Rectal smooth muscle tissue (tissue), 1 donor: ENCODE measurements around the gene CORIN.

Experiments
- H3K27ac ChIP-seq: one replicate; pipeline ENCODE4 v1.7.0; 2013; ENCODE audit warnings: low read depth, low read length, inconsistent platforms
- H3K27me3 ChIP-seq: one replicate; pipeline ENCODE4 v1.7.0; 2013; ENCODE audit warnings: low read length; ENCODE audit not compliant: control insufficient read depth, insufficient read depth
- H3K36me3 ChIP-seq: one replicate; pipeline ENCODE4 v1.7.0; 2013; ENCODE audit warnings: low read length; ENCODE audit not compliant: control insufficient read depth, insufficient read depth
- H3K4me1 ChIP-seq: one replicate; pipeline ENCODE4 v1.7.0; 2013; ENCODE audit warnings: low read length; ENCODE audit not compliant: control insufficient read depth, insufficient read depth
- H3K4me3 ChIP-seq: one replicate; pipeline ENCODE4 v1.7.0; 2013; ENCODE audit warnings: low read length
- H3K9ac ChIP-seq: one replicate; pipeline ENCODE4 v1.7.0; 2013; ENCODE audit warnings: low read length

Gene CORIN

GRCh38 chr4:47855350-47855749, 17.5 kb upstream of the CORIN start:
- no peaks in the 10 kb centered on the region for H3K27me3 ChIP-seq
- H3K4me1 ChIP-seq, result no peaks in the 10 kb centered on the region
- no peak overlapping the region for H3K27ac ChIP-seq
- H3K9ac ChIP-seq, result no peak overlapping the region
- no peak overlapping the region for H3K4me3 ChIP-seq
- H3K36me3 ChIP-seq, result no peaks in the 10 kb centered on the region

DNA sequence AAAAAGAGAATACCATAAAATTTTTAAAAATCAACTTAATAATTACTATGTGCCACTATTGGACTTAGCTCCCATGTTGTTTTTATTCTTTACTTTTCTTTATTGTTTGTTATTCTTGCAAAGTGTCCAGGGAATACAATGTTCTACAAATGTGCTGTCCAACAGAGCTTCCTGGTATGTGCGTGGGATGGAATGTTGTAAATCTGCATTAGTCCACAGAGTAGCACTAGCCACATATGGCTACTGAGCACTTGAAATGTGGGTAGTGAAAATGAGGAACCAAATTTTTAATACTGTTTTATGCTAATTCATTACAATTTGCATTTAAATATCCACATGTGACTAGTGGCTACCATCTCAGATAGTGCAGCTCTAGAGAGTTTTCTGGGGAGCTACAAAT, 14.3 kb upstream of the CORIN start:
- no peaks in the 10 kb centered on the region for H3K36me3 ChIP-seq
- H3K9ac ChIP-seq, result no peak overlapping the region
- H3K4me3 ChIP-seq, result no peak overlapping the region
- H3K27me3 ChIP-seq, result no peaks in the 10 kb centered on the region
- no peak overlapping the region for H3K27ac ChIP-seq
- no peaks in the 10 kb centered on the region for H3K4me1 ChIP-seq

DNA sequence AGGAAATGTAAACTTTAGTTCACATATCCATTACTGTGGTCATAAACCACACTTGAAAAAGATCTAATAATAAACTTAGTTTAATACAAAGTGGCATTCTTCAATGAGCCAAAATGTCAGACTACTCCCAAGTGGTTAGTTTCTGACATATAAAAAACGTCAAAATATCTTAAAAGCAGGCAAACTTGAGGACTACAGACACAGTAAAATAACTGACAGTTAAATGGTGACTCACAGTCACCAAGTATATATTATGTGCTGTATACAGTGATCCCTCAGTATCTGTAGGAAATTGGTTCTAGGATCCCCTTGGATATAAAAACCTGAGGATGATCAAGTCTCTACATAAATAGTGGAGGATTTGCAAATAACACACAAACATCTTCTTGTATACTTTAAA, 11.6 kb upstream of the CORIN start:
- no peak overlapping the region for H3K27ac ChIP-seq
- no peak overlapping the region for H3K4me3 ChIP-seq
- no peaks in the 10 kb centered on the region for H3K36me3 ChIP-seq
- H3K27me3 ChIP-seq, result no peaks in the 10 kb centered on the region
- no peaks in the 10 kb centered on the region for H3K4me1 ChIP-seq
- H3K9ac ChIP-seq, result no peak overlapping the region

GRCh38 chr4:47848041-47848440, 10.2 kb upstream of the CORIN start:
- no peaks in the 10 kb centered on the region for H3K4me1 ChIP-seq
- no peaks in the 10 kb centered on the region for H3K27me3 ChIP-seq
- peaks cover 3% of the 10 kb centered on the region for H3K36me3 ChIP-seq
- no peak overlapping the region for H3K9ac ChIP-seq
- H3K4me3 ChIP-seq, result no peak overlapping the region
- no peak overlapping the region for H3K27ac ChIP-seq

DNA sequence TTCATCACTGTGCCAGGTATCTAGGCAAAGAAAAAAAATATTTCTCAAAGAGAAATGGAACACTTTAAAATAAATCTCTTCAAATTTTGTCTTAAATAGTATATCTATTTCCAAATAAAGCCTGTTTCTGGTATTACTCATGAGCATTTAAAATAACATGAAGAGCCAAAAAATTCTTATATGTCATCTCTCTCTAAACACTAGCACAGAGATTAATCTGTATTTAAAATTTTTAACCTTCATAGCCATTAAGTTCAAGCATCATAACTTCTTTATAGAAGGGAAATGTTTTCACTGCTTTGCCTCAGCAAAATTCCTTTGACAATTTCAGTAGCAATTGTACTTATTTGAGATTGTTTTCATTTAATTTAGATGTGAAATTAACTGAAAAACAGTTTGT, 5.1 kb upstream of the CORIN start:
- no peak overlapping the region for H3K27ac ChIP-seq
- no peak overlapping the region for H3K9ac ChIP-seq
- H3K27me3 ChIP-seq, result no peaks in the 10 kb centered on the region
- no peaks in the 10 kb centered on the region for H3K4me1 ChIP-seq
- peaks cover 3% of the 10 kb centered on the region for H3K36me3 ChIP-seq
- no peak overlapping the region for H3K4me3 ChIP-seq

DNA sequence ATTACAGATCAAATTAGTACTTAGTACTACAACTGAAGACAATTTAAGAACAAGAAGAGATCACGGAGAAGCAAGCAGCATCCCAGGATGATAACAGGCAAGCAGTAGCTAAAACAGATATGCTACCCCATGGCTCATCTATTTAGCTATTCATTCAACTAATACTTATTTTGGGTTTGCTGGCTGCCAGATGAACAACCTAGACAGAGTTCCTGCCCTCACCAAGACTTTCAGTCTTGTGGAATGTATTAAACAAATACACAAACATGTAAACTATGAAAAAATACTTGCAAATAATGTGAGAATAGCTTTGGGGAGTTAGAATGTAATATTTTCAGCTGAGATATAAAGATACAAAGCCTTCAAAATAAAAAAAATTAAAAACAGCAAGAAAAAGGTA, 2.4 kb upstream of the CORIN start:
- Histone ChIP-seq H3K4me1 (peaks cover 12% of the 10 kb centered on the region), H3K36me3 (peaks cover 3% of the 10 kb centered on the region)

GRCh38 chr4:47839259-47839658, 1.4 kb upstream of the CORIN start:
- H3K36me3 ChIP-seq, result peaks cover 3% of the 10 kb centered on the region
- no peak overlapping the region for H3K4me3 ChIP-seq
- peaks cover 12% of the 10 kb centered on the region for H3K4me1 ChIP-seq
- no peak overlapping the region for H3K9ac ChIP-seq
- no peak overlapping the region for H3K27ac ChIP-seq
- H3K27me3 ChIP-seq, result no peaks in the 10 kb centered on the region

More for the DNA sequence above, 2.4 kb upstream of the CORIN start:
- Histone ChIP-seq H3K27ac (no peak overlapping the region), H3K27me3 (no peaks in the 10 kb centered on the region), H3K4me3 (no peak overlapping the region), H3K9ac (no peak overlapping the region)

GRCh38 chr4:47838445-47838844, 578 bp upstream of the CORIN start:
- H3K9ac ChIP-seq, result no peak overlapping the region
- H3K27ac ChIP-seq, result no peak overlapping the region
- no peak overlapping the region for H3K4me3 ChIP-seq
- peaks cover 12% of the 10 kb centered on the region for H3K4me1 ChIP-seq
- no peaks in the 10 kb centered on the region for H3K36me3 ChIP-seq
- H3K27me3 ChIP-seq, result no peaks in the 10 kb centered on the region

DNA sequence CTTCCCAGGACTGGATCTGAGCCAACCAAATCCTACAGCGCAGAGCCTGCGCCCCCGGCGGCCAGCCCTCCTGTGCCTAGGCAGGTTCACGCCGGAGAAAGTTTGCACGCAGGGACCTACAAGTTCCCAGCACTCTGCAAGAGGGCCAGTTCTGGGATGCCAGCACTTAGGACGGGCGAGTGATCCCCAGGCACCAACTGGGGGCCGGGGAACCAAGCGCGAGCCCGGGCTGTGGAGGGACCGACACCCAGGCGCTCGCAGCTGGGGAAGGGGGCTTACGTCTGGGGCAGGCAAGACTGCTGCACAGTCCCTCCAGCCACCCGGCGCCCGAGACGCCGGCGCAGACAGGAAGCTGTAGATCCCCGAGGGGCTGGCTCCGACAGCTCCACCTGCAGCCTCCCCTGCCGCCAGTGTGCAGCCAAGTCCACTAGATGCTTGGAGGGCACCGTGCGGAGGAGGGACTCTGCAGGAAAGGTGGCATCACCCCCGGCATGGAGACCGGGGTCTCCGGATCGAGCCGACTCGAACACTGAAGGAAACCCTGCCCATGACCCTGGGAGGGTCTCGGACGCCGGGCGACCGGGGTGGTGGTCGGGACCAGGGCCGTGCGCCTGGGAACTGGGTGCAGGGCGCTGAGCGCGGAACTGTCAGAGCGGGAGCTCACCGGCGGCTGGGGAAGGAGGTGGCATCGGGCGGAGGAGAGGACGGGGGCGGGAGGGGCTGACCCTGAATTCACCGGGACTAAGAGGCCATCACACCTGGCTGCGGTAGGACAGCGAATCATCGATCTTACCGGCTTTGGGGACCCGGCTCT, 566 bp downstream of the CORIN start:
- Histone ChIP-seq H3K4me1 (peaks cover 12% of the 10 kb centered on the region), H3K36me3 (no peaks in the 10 kb centered on the region), H3K27me3 (no peaks in the 10 kb centered on the region), H3K27ac (no peak overlapping the region), H3K4me3 (peak overlapping the region; percentile 75), H3K9ac (no peak overlapping the region)

GRCh38 chr4:47836641-47837093, 1.2 kb downstream of the CORIN start:
- H3K36me3 ChIP-seq, result no peaks in the 10 kb centered on the region
- H3K4me3 ChIP-seq, result peak overlapping the region; percentile 75
- no peak overlapping the region for H3K9ac ChIP-seq
- no peaks in the 10 kb centered on the region for H3K27me3 ChIP-seq
- H3K4me1 ChIP-seq, result peaks cover 12% of the 10 kb centered on the region
- H3K27ac ChIP-seq, result no peak overlapping the region

DNA sequence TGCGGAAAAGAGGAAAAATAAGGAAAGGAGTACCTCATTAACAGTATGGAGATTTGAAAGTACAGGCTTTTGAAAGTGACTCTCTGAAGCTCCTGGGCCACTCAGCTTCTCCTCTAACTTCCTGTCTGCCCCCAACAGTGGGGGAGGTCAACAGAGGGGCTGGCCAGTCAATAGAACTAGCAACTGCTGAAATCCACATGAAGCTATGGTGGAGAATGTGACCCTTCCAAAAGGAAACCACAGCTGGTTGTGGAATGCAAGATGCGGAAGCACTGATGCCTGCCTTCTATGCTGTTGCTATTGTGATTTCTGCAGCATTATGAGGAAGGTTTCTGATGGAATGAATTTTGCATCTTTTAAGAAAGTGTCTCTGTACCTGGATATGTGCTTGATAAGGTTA, 2.4 kb downstream of the CORIN start:
- Histone ChIP-seq H3K4me3 (no peak overlapping the region), H3K27ac (no peak overlapping the region)

DNA sequence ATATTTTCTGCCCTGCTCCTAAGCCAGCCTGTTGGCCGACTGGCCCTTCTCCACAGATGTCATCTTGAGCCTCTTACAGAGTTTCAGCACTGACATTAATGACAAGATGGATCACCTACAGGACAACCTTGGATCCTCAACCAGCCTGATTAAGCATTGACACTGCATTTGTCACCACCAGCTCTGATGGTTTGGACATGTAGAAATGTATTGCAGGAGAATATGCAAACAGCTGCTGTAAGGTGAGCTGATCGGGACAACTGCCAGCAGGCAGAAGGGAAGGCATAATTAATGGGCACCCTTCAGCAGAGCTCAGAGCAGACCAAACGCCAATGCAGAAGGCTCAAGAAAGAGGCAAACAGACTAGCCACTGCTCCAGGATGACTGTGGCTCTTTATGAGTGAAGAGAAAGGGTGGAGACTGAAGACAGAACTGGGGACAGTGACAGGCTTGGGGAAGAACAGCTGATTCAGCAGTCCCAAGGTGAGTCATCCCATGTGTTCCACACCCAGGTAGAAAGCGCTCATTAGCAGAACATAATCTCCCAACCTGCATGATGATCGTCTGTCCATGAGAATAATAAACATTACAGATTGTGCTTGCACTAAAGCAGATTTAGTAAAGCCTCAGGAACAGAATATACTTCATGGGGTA, 6.7 kb downstream of the CORIN start:
- Histone ChIP-seq H3K27me3 (no peaks in the 10 kb centered on the region), H3K36me3 (no peaks in the 10 kb centered on the region), H3K4me3 (no peak overlapping the region), H3K9ac (no peak overlapping the region), H3K27ac (no peak overlapping the region), H3K4me1 (peaks cover 7% of the 10 kb centered on the region)

More for the DNA sequence above, 2.4 kb downstream of the CORIN start:
- peaks cover 12% of the 10 kb centered on the region for H3K4me1 ChIP-seq
- no peaks in the 10 kb centered on the region for H3K27me3 ChIP-seq
- no peak overlapping the region for H3K9ac ChIP-seq
- H3K36me3 ChIP-seq, result no peaks in the 10 kb centered on the region
